Body of pancreas (tissue), 4 donors: ENCODE data around the gene HMCN1.

Source experiments
- POLR2A ChIP-seq, 3 donors: fragments of 450-650 bp; IDR thresholded peaks; one replicate each; pipeline ENCODE4 v1.6.1; 2016; ENCODE audit warnings: antibody characterized with exemption in 3 of 3, mild to moderate bottlenecking in 2 of 3
- TF ChIP-seq, protein P1 (sequence below), 7 experiments: fragments of 450-650 bp in 4 of 7; fragments of 200-600 bp in 3 of 7; sonication (generic) in 3 of 7; IDR thresholded peaks; one replicate each; pipeline ENCODE4 v1.5.1; 2016 to 2019; ENCODE audit warnings: antibody characterized with exemption in 7 of 7

DNA sequence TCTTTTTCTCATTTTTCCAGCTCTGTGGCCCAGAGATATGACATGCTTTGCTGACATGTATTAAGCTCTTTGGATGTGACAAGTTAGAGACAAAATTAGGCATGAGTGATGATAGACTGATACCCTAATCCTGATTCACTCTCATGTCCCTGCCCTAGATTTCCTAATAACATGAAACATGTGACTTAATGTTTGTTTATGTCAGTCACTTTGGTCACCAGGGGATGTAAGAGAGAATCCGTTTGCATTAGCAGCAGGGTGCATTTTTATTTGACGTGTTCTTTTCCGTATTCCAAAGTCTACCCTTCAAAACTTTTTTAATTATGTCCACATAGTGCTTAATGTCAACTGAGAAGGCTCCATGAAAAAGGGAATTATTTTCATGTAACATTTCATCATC is 192.4 kb downstream of the HMCN1 start:
- TF ChIP-seq, protein P1, sequence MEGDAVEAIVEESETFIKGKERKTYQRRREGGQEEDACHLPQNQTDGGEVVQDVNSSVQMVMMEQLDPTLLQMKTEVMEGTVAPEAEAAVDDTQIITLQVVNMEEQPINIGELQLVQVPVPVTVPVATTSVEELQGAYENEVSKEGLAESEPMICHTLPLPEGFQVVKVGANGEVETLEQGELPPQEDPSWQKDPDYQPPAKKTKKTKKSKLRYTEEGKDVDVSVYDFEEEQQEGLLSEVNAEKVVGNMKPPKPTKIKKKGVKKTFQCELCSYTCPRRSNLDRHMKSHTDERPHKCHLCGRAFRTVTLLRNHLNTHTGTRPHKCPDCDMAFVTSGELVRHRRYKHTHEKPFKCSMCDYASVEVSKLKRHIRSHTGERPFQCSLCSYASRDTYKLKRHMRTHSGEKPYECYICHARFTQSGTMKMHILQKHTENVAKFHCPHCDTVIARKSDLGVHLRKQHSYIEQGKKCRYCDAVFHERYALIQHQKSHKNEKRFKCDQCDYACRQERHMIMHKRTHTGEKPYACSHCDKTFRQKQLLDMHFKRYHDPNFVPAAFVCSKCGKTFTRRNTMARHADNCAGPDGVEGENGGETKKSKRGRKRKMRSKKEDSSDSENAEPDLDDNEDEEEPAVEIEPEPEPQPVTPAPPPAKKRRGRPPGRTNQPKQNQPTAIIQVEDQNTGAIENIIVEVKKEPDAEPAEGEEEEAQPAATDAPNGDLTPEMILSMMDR (IDR thresholded peaks at IDR 0.05): no peak
- TF ChIP-seq POLR2A (IDR thresholded peaks at IDR 0.05): no peak
